Common myeloid progenitor, CD34-positive (primary cell): ENCODE results near the gene ANKK1.

Experiments
- CTCF ChIA-PET: fragments of 350-600 bp; sonication (Branson Sonifier 250); formaldehyde crosslinking; loops from one replicate; lab custom pipeline; 2021; ENCODE audit warnings: antibody characterized with exemption; lab: Charles Lee
- POLR2A ChIA-PET: fragments of 350-600 bp; sonication (Branson Sonifier 250); formaldehyde crosslinking; loops from one replicate; lab custom pipeline; 2021; ENCODE audit warnings: antibody characterized with exemption; lab: Charles Lee
- DNase-seq, 3 donors: peaks; one replicate each; pipeline versions ENCODE4 v3.0.0 to v3.0.0-alpha.2; 2013
- H3K27ac ChIP-seq, 2 experiments: 1 replicate in 1 of 2; 2 replicates in 1 of 2; pipeline ENCODE4 v1.7.0; 2013; ENCODE audit warnings: inconsistent platforms in 2 of 2, low read length in 2 of 2, mild to moderate bottlenecking in 2 of 2, low read depth in 1 of 2, moderate library complexity in 1 of 2; ENCODE audit not compliant: severe bottlenecking in 2 of 2, insufficient read depth in 1 of 2, poor library complexity in 1 of 2
- H3K27me3 ChIP-seq, 5 experiments: replicated peaks in 2 of 5; 1 replicate in 3 of 5; 2 replicates in 2 of 5; pipeline versions ENCODE4 v1.6.1 to v1.7.0; 2013; ENCODE audit warnings: low read length in 4 of 5, mild to moderate bottlenecking in 2 of 5, moderate library complexity in 2 of 5, inconsistent platforms in 1 of 5; ENCODE audit not compliant: insufficient read depth in 5 of 5, control insufficient read depth in 4 of 5
- H3K36me3 ChIP-seq, 4 experiments: 1 replicate in 2 of 4; 2 replicates in 2 of 4; pipeline versions ENCODE4 v1.6.1 to v1.7.0; 2013; ENCODE audit warnings: low read length in 3 of 4, control low read depth in 1 of 4, mild to moderate bottlenecking in 1 of 4; ENCODE audit not compliant: control insufficient read depth in 4 of 4, insufficient read depth in 4 of 4
- H3K4me1 ChIP-seq, 4 experiments: 1 replicate in 3 of 4; 2 replicates in 1 of 4; pipeline versions ENCODE4 v1.6.1 to v1.7.1; 2013; ENCODE audit warnings: low read length in 3 of 4, mild to moderate bottlenecking in 3 of 4, control low read depth in 1 of 4, inconsistent platforms in 1 of 4, moderate library complexity in 1 of 4; ENCODE audit not compliant: control insufficient read depth in 4 of 4, insufficient read depth in 4 of 4; ENCODE audit errors: control extremely low read depth in 1 of 4
- H3K4me3 ChIP-seq, 7 experiments: 1 replicate in 4 of 7; 2 replicates in 3 of 7; pipeline versions ENCODE4 v1.5.1 to v1.7.0; 2013; ENCODE audit warnings: mild to moderate bottlenecking in 7 of 7, low read length in 6 of 7, moderate library complexity in 6 of 7, inconsistent platforms in 2 of 7, low read depth in 2 of 7, control low read depth in 1 of 7; ENCODE audit not compliant: insufficient read depth in 4 of 7, control insufficient read depth in 1 of 7; ENCODE audit errors: extremely low read depth in 1 of 7
- H3K9me3 ChIP-seq, 5 experiments: 1 replicate in 4 of 5; 2 replicates in 1 of 5; pipeline versions ENCODE4 v1.6.1 to v1.7.1; 2013; ENCODE audit warnings: low read length in 4 of 5, mild to moderate bottlenecking in 2 of 5, inconsistent platforms in 1 of 5, low read depth in 1 of 5, moderate library complexity in 1 of 5; ENCODE audit not compliant: control insufficient read depth in 4 of 5, insufficient read depth in 2 of 5; ENCODE audit errors: control extremely low read depth in 1 of 5
- WGBS: methylation state at CpG from one replicate; pipeline ENCODE4 v1.1.5; 2013; ENCODE audit not compliant: insufficient coverage; 5-methylcytosine and 5-hydroxymethylcytosine counted together

The ANKK1 gene

GRCh38 chr11:113369411-113369810 is 18.2 kb upstream of the ANKK1 start:
- no CpG with 5 or more reads among the region's 3 CpGs for WGBS
- ChIA-PET POLR2A (no interaction called here), CTCF (no interaction called here)
- no peaks in the 10 kb centered on the region for H3K9me3 ChIP-seq
- no peak for DNase-seq
- H3K4me3 ChIP-seq = no peak overlapping the region
- no peak overlapping the region for H3K27ac ChIP-seq
- peaks cover 0 to 18% (median 3%) of the 10 kb centered on the region in 5 experiments for H3K27me3 ChIP-seq
- no peaks in the 10 kb centered on the region for H3K4me1 ChIP-seq
- H3K36me3 ChIP-seq = peaks cover 0 to 3% (median 0%) of the 10 kb centered on the region in 4 experiments

GRCh38 chr11:113370634-113371033 is 16.9 kb upstream of the ANKK1 start:
- H3K27ac ChIP-seq = no peak overlapping the region
- WGBS = 58% methylated on average over 2 of the region's 5 CpGs
- H3K9me3 ChIP-seq = no peaks in the 10 kb centered on the region
- ChIA-PET CTCF (no interaction called here), POLR2A (no interaction called here)
- H3K4me1 ChIP-seq = peaks cover 0 to 2% (median under 1%) of the 10 kb centered on the region in 4 experiments
- no peaks in the 10 kb centered on the region for H3K36me3 ChIP-seq
- DNase-seq = no peak
- no peak overlapping the region for H3K4me3 ChIP-seq
- peaks cover 0 to 7% (median 2%) of the 10 kb centered on the region in 5 experiments for H3K27me3 ChIP-seq

GRCh38 chr11:113372309-113372708 is 15.3 kb upstream of the ANKK1 start:
- WGBS = no CpG with 5 or more reads among the region's 4 CpGs
- no peak overlapping the region for H3K4me3 ChIP-seq
- no peak overlapping the region for H3K27ac ChIP-seq
- ChIA-PET CTCF (no interaction called here), POLR2A (no interaction called here)
- peaks cover 0 to 6% (median 3%) of the 10 kb centered on the region in 4 experiments for H3K4me1 ChIP-seq
- DNase-seq = peak in 1 of 3 donors; percentile 29
- no peaks in the 10 kb centered on the region for H3K36me3 ChIP-seq
- no peaks in the 10 kb centered on the region for H3K27me3 ChIP-seq
- H3K9me3 ChIP-seq = no peaks in the 10 kb centered on the region

GRCh38 chr11:113373306-113373705 is 14.3 kb upstream of the ANKK1 start:
- WGBS = 100% methylated on average over 2 of the region's 3 CpGs
- ChIA-PET POLR2A (no interaction called here), CTCF (no interaction called here)
- Histone ChIP-seq H3K27me3 (no peaks in the 10 kb centered on the region), H3K27ac (no peak overlapping the region), H3K9me3 (no peaks in the 10 kb centered on the region), H3K4me1 (peaks cover 0 to 6% (median 3%) of the 10 kb centered on the region in 4 experiments), H3K36me3 (no peaks in the 10 kb centered on the region), H3K4me3 (no peak overlapping the region)
- no peak for DNase-seq

GRCh38 chr11:113373981-113374560 is 13.5 kb upstream of the ANKK1 start:
- Histone ChIP-seq H3K4me1 (peaks cover 0 to 6% (median 3%) of the 10 kb centered on the region in 4 experiments), H3K27me3 (no peaks in the 10 kb centered on the region), H3K4me3 (no peak overlapping the region), H3K36me3 (no peaks in the 10 kb centered on the region), H3K27ac (no peak overlapping the region), H3K9me3 (no peaks in the 10 kb centered on the region)
- DNase-seq = no peak
- WGBS = 96% methylated on average over 8 of the region's 10 CpGs
- ChIA-PET CTCF (no interaction called here), POLR2A (no interaction called here)

GRCh38 chr11:113375402-113375801 is 12.2 kb upstream of the ANKK1 start:
- WGBS = 100% methylated on average over 4 of the region's 5 CpGs
- ChIA-PET CTCF (interaction anchor here (1.1 kb wide), 1 partner anchor 1393 kb away, joined by 3 read pairs; no protein-coding TSS in a partner anchor), POLR2A (no interaction called here)
- Histone ChIP-seq H3K36me3 (no peaks in the 10 kb centered on the region), H3K9me3 (no peaks in the 10 kb centered on the region), H3K4me3 (no peak overlapping the region), H3K27me3 (no peaks in the 10 kb centered on the region), H3K4me1 (peaks cover 0 to 6% (median 3%) of the 10 kb centered on the region in 4 experiments), H3K27ac (no peak overlapping the region)
- peak in 1 of 3 donors; percentile 15 for DNase-seq

GRCh38 chr11:113376156-113376555 is 11.4 kb upstream of the ANKK1 start:
- Histone ChIP-seq H3K4me1 (peaks cover 0 to 6% (median 3%) of the 10 kb centered on the region in 4 experiments), H3K36me3 (no peaks in the 10 kb centered on the region), H3K9me3 (no peaks in the 10 kb centered on the region), H3K27ac (no peak overlapping the region), H3K27me3 (no peaks in the 10 kb centered on the region), H3K4me3 (no peak overlapping the region)
- DNase-seq = peak; percentile 76 to 97 (median 95)
- ChIA-PET CTCF (no interaction called here), POLR2A (no interaction called here)
- 0% methylated on average over 2 of the region's 3 CpGs for WGBS
